Spleen (tissue), 11 donors: ENCODE measurements around the gene GGNBP2. TPM values are rescaled to one million over a fixed set of nuclear protein-coding genes. Genes with fewer than 3 reads are reported as not detected.
A peak's percentile ranks its signal among the peaks of the same experiment; 100 is the strongest.

Source experiments
- DNase-seq: peaks from one replicate; pipeline ENCODE4 v3.0.0-alpha.2; 2020
- H3K27ac ChIP-seq, 8 donors: fragments of 200-600 bp; sonication (generic) in 7 of 8; 1 replicate in 4 of 8; 2 replicates in 4 of 8; pipeline versions ENCODE4 v1.5.0 to v1.8.0; 2016 to 2021; ENCODE audit warnings: inconsistent platforms in 4 of 8, mild to moderate bottlenecking in 4 of 8, moderate library complexity in 1 of 8
- H3K27me3 ChIP-seq, 7 donors: fragments of 200-600 bp; sonication (generic) in 6 of 7; replicated peaks in 1 of 7; 1 replicate in 4 of 7; 2 replicates in 3 of 7; pipeline versions ENCODE4 v1.5.0 to v1.8.0; 2016 to 2021; ENCODE audit warnings: inconsistent platforms in 3 of 7, mild to moderate bottlenecking in 1 of 7
- H3K36me3 ChIP-seq, 6 donors: fragments of 200-600 bp; sonication (generic) in 5 of 6; 1 replicate in 4 of 6; 2 replicates in 2 of 6; pipeline versions ENCODE4 v1.5.0 to v1.8.0; 2016 to 2021; ENCODE audit warnings: inconsistent platforms in 2 of 6
- H3K4me1 ChIP-seq, 6 donors: fragments of 200-600 bp; sonication (generic) in 5 of 6; 1 replicate in 3 of 6; 2 replicates in 3 of 6; pipeline versions ENCODE4 v1.5.0 to v1.8.0; 2016 to 2021; ENCODE audit warnings: inconsistent platforms in 3 of 6
- H3K4me3 ChIP-seq, 8 donors: fragments of 200-600 bp; sonication (generic) in 7 of 8; 1 replicate in 4 of 8; 2 replicates in 4 of 8; pipeline versions ENCODE4 v1.5.0 to v1.8.0; 2016 to 2021; ENCODE audit warnings: inconsistent platforms in 4 of 8, mild to moderate bottlenecking in 4 of 8, moderate library complexity in 2 of 8
- H3K9me3 ChIP-seq, 8 donors: fragments of 200-600 bp; sonication (generic) in 7 of 8; 1 replicate in 4 of 8; 2 replicates in 4 of 8; pipeline versions ENCODE4 v1.5.0 to v1.8.0; 2016 to 2021; ENCODE audit warnings: inconsistent platforms in 4 of 8
- POLR2A ChIP-seq, 3 donors: fragments of 450-650 bp; IDR thresholded peaks; one replicate each; pipeline ENCODE4 v1.5.1; 2017; ENCODE audit warnings: antibody characterized with exemption in 3 of 3, mild to moderate bottlenecking in 1 of 3
- POLR2AphosphoS5 ChIP-seq, 3 donors: sonication (generic); formaldehyde crosslinking; IDR thresholded peaks; one replicate each; pipeline ENCODE4 v1.5.1; 2017; ENCODE audit warnings: antibody characterized with exemption in 3 of 3
- WGBS, 5 donors: extraction: QIAGEN DNeasy Blood & Tissue Kit in 3 of 5; methylation state at CpG; one replicate each; pipeline versions ENCODE4 v1.1.5 to v1.1.7; 2013 to 2018; 5-methylcytosine and 5-hydroxymethylcytosine counted together
- intact Hi-C: fragments of 100-400 bp; cut with DNase I; formaldehyde crosslinking; loops from one replicate; pipeline ENCODE4 v1.15.0; 2023; ENCODE audit warnings: low total_unique reads
- polyA plus RNA-seq, 3 donors: library from polyadenylated mRNA; stranded (reverse); fragments of 200-250 nt; gene quantifications; one replicate each; pipeline ENCODE4 v1.2.1, GENCODE V29; 2013
- total RNA-seq, 7 donors: library from RNA; depleted of rRNA in 3 of 7; stranded (reverse); fragments of >200 nt in 3 of 7; fragmentation: NEBNext Ultra II Directional in 4 of 7; extraction: Animal tissue kit (Norgen Biotek cat#: 25700) in 4 of 7; gene quantifications; one replicate each; pipeline versions ENCODE4 v1.1.0 to v1.2.1, GENCODE V29; 2016 to 2021
- TF ChIP-seq, protein P1 (sequence below), 11 experiments: fragments of 200-600 bp in 7 of 11; fragments of 450-650 bp in 4 of 11; sonication (generic) in 4 of 11; IDR thresholded peaks in 8 of 11; conservative IDR thresholded peaks in 3 of 11; 1 replicate in 7 of 11; 2 replicates in 4 of 11; pipeline versions ENCODE4 v1.4.0 to v1.8.0; 2016 to 2021; ENCODE audit warnings: antibody characterized with exemption in 11 of 11, inconsistent platforms in 4 of 11, mild to moderate bottlenecking in 1 of 11
- donor health status: healthy with polysubstance abuse.
- donor health status: DM: no; HTN: no; CAD: no; lungs with moderate emphysema.
- donor health status: DM: no; HTN: no; CAD: no.
- donor health status: Bipolar disorder and iron deficiency.
- donor health status: healthy.
- donor health status: DM: no; HTN: no; CAD: no.
- donor health status: DM: yes; HTN: yes; CAD: no.

The GGNBP2 gene
- total and polyA plus RNA-seq, 10 donors: 60.8 to 123 (median 88.5) TPM

DNA sequence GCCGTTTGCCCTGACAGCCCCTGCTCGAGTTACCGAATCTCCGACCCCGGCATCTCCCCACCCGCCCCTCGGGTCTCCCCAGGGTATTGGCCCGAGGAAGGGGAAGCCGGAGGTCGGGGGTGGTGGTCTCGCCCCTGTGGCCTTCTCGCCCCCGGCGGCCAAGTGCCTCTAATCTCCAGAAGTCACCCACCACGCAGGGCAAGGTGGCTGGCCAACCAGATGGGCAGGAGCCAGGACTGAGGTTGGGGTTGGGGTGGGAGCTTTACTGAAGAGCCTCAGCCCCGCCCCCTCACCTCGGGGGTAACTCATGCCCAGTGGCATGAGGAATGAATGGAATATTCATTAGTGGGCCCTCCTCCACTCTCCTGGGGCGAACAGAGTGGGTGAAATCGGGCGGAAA, 47.6 kb downstream of the GGNBP2 start:
- H3K4me3 ChIP-seq: peak overlapping the region; percentile 62 to 93 (median 78)
- peak; percentile 81 for DNase-seq
- intact Hi-C loops: no loop called here
- 5 to 9% (median 7%) methylated on average over 15 to 20 of the region's 20 CpGs for WGBS, 5 donors
- peaks cover 5 to 45% (median 20%) of the 10 kb centered on the region in 6 donors for H3K4me1 ChIP-seq
- H3K27me3 ChIP-seq: peaks cover 0 to 9% (median 0%) of the 10 kb centered on the region in 7 donors
- peak overlapping the region in 5 of 8 donors; percentile 67 to 83 (median 74) for H3K27ac ChIP-seq
- H3K9me3 ChIP-seq: no peaks in the 10 kb centered on the region
- peaks cover 0 to 38% (median 22%) of the 10 kb centered on the region in 6 donors for H3K36me3 ChIP-seq
- TF ChIP-seq, protein P1, sequence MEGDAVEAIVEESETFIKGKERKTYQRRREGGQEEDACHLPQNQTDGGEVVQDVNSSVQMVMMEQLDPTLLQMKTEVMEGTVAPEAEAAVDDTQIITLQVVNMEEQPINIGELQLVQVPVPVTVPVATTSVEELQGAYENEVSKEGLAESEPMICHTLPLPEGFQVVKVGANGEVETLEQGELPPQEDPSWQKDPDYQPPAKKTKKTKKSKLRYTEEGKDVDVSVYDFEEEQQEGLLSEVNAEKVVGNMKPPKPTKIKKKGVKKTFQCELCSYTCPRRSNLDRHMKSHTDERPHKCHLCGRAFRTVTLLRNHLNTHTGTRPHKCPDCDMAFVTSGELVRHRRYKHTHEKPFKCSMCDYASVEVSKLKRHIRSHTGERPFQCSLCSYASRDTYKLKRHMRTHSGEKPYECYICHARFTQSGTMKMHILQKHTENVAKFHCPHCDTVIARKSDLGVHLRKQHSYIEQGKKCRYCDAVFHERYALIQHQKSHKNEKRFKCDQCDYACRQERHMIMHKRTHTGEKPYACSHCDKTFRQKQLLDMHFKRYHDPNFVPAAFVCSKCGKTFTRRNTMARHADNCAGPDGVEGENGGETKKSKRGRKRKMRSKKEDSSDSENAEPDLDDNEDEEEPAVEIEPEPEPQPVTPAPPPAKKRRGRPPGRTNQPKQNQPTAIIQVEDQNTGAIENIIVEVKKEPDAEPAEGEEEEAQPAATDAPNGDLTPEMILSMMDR (IDR thresholded peaks at IDR 0.05 in 8 of 11, conservative IDR thresholded peaks at IDR 0.05 in 3 of 11): no peak
- TF ChIP-seq POLR2AphosphoS5 (IDR thresholded peaks at IDR 0.05) (no peak), POLR2A (IDR thresholded peaks at IDR 0.05) (no peak)

DNA sequence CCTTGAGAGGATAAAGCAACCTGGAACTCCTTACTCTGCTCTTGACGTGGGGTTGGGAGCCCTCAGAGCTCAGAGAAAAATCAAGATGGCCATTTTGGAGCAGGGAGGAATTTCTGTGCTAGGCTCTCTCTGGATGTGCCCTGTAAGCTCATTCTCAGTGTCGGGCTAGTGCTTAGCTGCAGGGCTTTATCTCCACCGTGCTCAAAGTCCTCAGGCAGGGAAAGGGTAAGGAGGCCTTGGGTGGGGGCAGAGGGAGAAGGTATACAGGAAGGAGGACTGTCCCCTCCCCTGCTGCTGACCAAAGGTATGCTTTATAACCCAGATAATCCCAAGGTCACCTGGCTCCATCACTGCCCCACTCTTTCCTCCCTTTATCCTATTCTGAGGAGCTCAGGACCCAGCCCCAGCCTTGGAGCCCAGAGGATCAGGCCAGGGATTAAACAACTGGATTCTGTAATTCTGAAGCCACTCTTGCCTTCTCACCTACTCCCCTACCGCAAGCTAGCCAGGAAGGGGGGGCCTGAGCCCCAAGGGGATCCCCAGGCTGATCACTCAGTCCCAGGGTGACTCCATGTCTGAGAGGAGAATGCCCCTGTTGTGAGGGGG, 48.1 kb downstream of the GGNBP2 start:
- Histone ChIP-seq H3K27ac (no peak overlapping the region), H3K36me3 (peaks cover 0 to 33% (median 17%) of the 10 kb centered on the region in 6 donors), H3K9me3 (no peaks in the 10 kb centered on the region), H3K4me1 (peaks cover 5 to 45% (median 20%) of the 10 kb centered on the region in 6 donors), H3K27me3 (peaks cover 0 to 9% (median 0%) of the 10 kb centered on the region in 7 donors), H3K4me3 (peak overlapping the region in 7 of 8 donors; percentile 68 to 93 (median 83))
- WGBS, 5 donors: 42 to 64% (median 59%) methylated on average over 4 of the region's 4 CpGs
- peak; percentile 52 for DNase-seq
- TF ChIP-seq POLR2A (IDR thresholded peaks at IDR 0.05) (no peak), POLR2AphosphoS5 (IDR thresholded peaks at IDR 0.05) (no peak)
- TF ChIP-seq, protein P1 (IDR thresholded peaks at IDR 0.05 in 8 of 11, conservative IDR thresholded peaks at IDR 0.05 in 3 of 11): no peak
- intact Hi-C loops: no loop called here

DNA sequence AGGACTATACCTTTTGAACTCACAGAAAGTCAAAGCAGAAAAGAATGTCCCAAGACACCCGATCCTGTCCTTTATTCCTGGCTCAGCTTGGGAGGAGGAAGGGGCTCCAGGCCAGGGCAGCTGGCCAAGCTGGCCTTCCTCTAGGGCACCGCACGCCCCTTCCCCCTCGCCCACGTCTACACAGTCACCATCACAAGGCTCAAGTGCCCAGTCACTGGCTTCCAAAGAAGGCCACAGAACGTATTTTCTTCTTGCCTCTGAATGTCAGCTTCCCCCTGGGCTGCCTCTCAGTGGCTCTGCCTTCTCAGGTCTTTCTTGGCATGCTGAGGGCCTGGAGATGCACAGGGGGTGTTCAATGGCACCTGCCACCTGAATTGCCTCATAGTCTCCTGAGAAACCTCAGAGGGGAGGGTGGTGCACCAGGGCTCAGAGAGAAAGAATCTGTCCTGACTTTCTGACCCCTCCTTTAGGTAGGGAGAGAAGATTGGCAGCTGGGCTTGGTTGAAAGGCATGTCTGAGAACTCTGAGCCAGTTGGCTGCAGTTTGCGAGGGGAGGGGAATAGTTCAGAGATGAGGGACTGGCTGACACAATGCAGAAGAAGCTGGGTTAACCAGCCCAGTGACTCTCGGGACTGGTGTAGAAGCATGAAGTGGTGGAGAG, 49.1 kb downstream of the GGNBP2 start:
- H3K9me3 ChIP-seq: no peaks in the 10 kb centered on the region
- peaks cover 5 to 45% (median 20%) of the 10 kb centered on the region in 6 donors for H3K4me1 ChIP-seq
- H3K4me3 ChIP-seq: no peak overlapping the region
- TF ChIP-seq POLR2AphosphoS5 (IDR thresholded peaks at IDR 0.05) (no peak), POLR2A (IDR thresholded peaks at IDR 0.05) (no peak)
- TF ChIP-seq, protein P1 (IDR thresholded peaks at IDR 0.05 in 8 of 11, conservative IDR thresholded peaks at IDR 0.05 in 3 of 11): no peak
- H3K36me3 ChIP-seq: peaks cover 0 to 23% (median 7%) of the 10 kb centered on the region in 6 donors
- intact Hi-C loops: no loop called here
- peak; percentile 44 for DNase-seq
- no peak overlapping the region for H3K27ac ChIP-seq
- 71 to 88% (median 79%) methylated on average over 8 of the region's 8 CpGs for WGBS, 5 donors
- peaks cover 0 to 9% (median 0%) of the 10 kb centered on the region in 7 donors for H3K27me3 ChIP-seq
